ENCODE data around the gene DGKZ.
A peak's percentile ranks its signal among the peaks of the same experiment; 100 is the strongest.

The DGKZ gene

GRCh38 chr11:46326813-46327416, 20.3 kb upstream of the DGKZ start:
- no peak for DNase-seq

GRCh38 chr11:46327829-46328228, 19.4 kb upstream of the DGKZ start:
- DNase-seq, result no peak

- no peak for DNase-seq
Measured at GRCh38 chr11:46330154-46330553, 17.1 kb upstream of the DGKZ start.

GRCh38 chr11:46330563-46331281, 16.5 kb upstream of the DGKZ start:
- no peak for DNase-seq

- peak; percentile 59 for DNase-seq
Measured at GRCh38 chr11:46331282-46331984, 15.8 kb upstream of the DGKZ start.

- no peak for DNase-seq
Measured at GRCh38 chr11:46332093-46332567, 15.1 kb upstream of the DGKZ start.

GRCh38 chr11:46332568-46333393, 14.5 kb upstream of the DGKZ start:
- no peak for DNase-seq

GRCh38 chr11:46333394-46333947, 13.8 kb upstream of the DGKZ start:
- DNase-seq, result no peak

- DNase-seq, result no peak
Measured at GRCh38 chr11:46334211-46334610, 13.1 kb upstream of the DGKZ start.

GRCh38 chr11:46335271-46335670, 12.0 kb upstream of the DGKZ start:
- no peak for DNase-seq

- DNase-seq, result no peak
Measured at GRCh38 chr11:46335890-46336562, 11.2 kb upstream of the DGKZ start.

- no peak for DNase-seq
Measured at GRCh38 chr11:46336563-46337180, 10.6 kb upstream of the DGKZ start.

- DNase-seq, result no peak
Measured at GRCh38 chr11:46337626-46338345, 9.5 kb upstream of the DGKZ start.

- DNase-seq, result no peak
Measured at GRCh38 chr11:46338636-46338987, 8.7 kb upstream of the DGKZ start.

- DNase-seq, result no peak
Measured at GRCh38 chr11:46338988-46339666, 8.1 kb upstream of the DGKZ start.

GRCh38 chr11:46339816-46340215, 7.4 kb upstream of the DGKZ start:
- DNase-seq, result no peak

- no peak for DNase-seq
Measured at GRCh38 chr11:46341454-46341853, 5.8 kb upstream of the DGKZ start.

GRCh38 chr11:46342239-46342638, 5.0 kb upstream of the DGKZ start:
- no peak for DNase-seq

GRCh38 chr11:46343520-46343919, 3.7 kb upstream of the DGKZ start:
- no peak for DNase-seq

GRCh38 chr11:46345131-46345597, 2.1 kb upstream of the DGKZ start:
- DNase-seq, result no peak
